NCI-H2196 (cell line): ENCODE data around the gene MS4A10.
"Not testable (repeated sequence)": the region's sequence is repeated elsewhere in the genome, so short reads cannot be mapped to it uniquely, and the experiment has no call there.

ENCODE experiments used
- DNase-seq: peaks from one replicate; lab custom pipeline; 2025; ENCODE audit not compliant: unreplicated experiment; lab: John Stamatoyannopoulos, UW

MS4A10 gene

DNA sequence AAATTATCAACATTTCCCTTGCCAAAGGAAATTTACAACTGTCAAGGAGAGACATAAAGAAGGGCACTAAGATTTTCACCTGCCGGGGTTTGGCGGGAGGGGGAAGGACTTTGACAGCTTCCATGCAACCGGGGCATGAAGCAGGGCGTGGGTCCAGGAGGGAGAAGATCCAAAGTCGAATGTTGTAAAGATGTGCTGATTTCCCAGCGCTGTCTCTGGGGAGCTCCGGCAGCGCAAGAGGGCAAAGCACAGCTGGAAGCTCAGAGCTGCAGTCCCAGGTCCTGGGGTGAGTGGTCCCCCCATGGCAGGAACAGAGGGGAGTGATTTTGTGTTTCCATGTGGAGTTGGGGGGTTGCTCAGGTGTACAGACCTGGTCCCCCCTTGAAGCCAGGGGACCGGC is at the start of gene MS4A10:
Gene MS4A10, plus strand, starts transcription at position 198 of the 400 bp plus-strand sequence. CDS start 5,003 bp downstream, outside the sequence.
- no peak for DNase-seq

DNA sequence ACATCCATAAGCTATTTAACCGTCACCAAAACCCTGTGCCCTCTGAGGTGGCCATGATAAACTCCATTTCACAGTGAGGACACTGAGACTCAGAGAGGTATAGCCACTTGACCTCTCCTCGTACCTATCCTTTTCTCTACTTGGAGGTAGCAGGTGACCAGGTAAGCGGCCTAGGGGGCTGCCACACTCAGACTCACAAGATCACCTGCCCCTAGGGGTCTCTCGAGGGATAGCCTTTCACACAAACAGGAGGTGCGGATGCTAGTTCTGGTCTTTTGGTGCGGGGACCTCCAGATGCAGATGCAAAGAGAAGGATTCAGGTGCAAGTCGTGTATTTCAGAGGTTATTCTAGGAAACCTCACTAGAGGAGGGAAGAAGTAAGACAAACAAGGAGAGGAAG is 46.0 kb upstream of the MS4A10 start:
- DNase-seq = no peak

DNA sequence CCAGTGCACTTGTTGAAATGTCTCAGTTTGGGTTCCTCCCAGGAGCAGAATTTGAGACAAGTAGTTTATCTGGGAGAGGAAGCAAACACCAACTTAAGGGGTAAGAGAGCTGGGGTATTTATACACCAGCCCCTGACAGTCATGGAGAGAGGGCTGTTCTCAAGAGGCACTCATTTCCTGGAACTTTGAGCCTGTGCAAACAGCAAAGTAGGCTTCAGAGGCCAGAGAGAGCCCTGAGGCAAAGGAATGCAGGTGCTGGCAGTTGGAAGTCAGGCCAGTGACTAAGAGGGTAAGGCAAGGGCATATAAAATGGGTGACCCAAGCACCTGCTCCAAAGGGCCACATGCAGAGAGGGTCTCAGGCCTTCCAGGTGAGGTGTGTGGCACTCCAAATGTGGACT is 44.6 kb upstream of the MS4A10 start:
- DNase-seq = no peak

DNA sequence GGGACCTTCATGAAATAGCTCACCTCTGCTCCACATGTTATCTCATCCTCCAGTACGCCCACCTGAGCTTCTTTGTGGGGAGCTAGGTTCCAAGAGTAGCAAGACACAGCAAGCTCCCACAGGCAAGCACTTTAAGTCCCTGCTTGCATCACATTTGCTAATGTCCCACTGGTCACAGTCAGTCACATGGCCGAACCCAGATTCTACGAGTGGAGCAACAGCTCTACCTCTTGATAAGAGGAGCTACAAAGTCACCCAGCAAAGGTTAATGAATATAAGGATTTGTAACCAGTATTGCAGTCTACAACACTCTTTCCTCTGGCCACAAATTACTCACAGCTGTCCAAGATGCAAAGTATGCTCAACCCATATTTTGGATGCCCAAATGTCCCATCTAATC is 43.7 kb upstream of the MS4A10 start:
- DNase-seq = no peak

DNA sequence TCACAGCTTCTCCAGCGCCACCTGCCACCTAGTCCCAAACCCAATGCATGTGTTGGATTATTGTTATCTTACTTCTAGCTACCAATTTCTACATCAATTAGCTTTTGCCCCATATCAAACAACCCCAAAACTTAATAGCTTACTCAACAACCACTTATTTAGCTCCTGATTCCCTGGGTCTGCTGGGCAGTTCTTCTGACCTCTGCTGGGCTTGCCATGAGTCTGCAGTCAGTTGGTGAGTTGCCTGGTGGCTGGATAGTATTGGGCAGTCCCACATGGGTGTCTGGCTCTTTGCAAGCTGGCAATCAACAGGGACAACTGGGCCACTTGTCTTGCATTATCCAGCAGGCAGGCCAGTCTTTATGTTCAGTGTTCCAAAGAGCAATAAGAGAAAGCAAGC is 42.1 kb upstream of the MS4A10 start:
- no peak for DNase-seq

DNA sequence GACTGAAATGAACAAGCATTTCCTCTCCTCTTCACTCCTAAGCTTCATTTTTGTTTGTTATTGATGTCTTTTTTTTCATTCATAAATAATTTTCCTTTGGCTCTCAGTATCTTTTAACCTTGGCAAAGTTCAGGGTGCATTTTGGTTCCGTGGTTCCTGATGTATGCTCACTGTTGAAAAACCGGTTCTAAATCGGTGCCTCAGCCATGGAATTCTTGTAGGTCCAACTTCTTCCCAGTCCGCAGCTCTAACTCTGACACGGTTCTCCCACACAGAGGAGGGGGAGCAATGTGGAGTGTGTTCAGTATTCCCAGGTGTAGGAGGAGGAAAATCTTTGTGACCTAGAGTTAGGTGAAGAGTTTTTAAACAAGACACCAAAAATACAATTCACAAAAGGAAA is 41.0 kb upstream of the MS4A10 start:
- no peak for DNase-seq

DNA sequence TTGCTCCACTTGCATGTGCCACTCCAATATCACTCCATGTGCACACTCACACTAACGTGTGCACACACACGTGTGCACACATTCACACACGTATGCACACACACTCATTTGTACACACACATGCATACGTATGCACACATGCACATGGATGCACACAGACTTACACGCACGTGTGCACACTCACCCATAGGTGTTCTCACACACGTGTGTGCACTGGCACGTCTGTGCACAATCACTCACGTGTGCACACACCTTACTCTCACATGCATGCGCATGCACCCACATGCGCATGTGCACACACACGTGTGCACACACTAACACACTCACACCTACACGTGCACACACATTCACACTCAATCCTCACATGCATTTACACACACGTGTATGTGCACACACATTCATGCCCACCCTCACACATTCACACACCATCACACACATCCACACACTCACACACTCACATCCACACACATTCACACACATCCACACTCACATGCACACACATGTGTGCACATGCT is 37.7 kb upstream of the MS4A10 start:
- no peak for DNase-seq

DNA sequence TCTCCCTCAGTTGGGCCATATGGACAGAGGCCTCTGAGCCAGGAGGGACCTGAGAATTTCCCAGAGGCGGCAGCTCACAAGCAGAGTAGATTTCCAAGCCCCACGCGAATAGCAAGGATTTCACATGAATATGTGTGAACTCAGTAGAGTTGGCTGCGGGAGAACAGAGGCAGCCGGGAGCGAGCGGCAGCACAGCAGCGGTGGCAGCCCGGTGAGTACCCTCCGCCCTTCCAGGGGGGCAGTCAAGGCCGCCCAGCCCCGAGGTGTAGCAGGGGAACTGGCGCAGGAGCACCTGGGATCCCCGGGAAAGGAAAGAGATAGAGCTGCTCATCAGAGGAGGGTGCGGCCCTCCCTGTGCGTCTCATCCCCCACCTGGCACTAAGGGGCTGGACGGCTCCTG is 36.9 kb upstream of the MS4A10 start:
- DNase-seq = no peak

DNA sequence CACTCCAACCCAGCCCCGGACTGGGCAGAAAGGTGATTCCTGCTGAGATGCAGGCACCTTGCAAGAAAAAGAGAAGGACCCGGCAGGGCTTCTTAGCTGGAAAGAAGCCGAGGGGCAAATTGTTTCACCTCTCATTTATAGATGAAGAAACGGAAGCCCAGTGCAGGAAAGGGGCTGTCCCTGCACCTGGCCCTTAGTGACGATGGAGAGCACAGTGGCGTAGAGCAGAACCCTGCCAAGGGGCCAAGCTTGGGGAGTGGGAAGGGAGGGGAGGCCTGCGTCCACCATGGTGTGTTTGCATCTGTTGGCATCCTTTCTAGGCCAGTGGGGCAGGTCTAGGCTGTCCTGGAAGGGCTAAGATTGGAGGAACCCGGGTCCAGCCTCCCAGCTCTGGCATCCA is 36.3 kb upstream of the MS4A10 start:
- DNase-seq = no peak

DNA sequence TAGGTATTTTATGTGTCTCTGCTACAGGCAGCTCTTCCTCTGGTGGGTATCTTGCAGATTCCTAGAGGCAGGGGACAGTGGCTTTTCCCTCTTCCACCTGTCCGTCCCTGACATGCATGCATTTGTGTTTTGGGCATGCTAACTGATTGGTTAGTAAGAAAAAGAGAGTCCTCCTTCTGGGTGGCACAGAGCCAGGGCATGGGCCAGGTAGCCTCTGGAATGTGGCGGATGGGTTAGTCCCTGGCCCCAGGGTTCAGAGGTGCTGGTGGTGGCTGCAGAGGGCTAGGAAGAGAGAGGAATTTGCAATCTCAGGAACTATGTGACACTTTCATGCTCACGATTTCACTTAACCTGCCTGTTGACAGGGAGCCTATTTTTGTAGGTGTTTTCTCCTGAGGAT is 34.2 kb upstream of the MS4A10 start:
- no peak for DNase-seq

DNA sequence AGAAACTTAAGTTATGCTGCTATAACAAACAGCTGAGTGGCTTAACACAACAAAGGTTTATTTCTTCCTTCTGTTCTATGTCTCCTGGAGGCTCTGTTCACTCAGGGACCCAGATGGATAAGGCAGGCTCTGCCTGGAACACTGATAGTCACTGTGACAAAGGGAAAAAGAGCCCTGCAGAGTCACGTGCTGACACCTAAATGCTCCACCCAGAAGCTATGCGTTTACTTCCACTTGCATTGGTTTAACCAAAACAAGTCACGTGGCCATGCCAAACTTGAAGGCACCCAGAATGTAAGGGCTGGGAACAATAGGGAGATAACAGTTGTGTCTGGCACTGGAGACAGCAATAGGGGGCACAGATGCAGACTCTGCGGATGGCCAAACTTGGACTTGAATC is 31.8 kb upstream of the MS4A10 start:
- no peak for DNase-seq

DNA sequence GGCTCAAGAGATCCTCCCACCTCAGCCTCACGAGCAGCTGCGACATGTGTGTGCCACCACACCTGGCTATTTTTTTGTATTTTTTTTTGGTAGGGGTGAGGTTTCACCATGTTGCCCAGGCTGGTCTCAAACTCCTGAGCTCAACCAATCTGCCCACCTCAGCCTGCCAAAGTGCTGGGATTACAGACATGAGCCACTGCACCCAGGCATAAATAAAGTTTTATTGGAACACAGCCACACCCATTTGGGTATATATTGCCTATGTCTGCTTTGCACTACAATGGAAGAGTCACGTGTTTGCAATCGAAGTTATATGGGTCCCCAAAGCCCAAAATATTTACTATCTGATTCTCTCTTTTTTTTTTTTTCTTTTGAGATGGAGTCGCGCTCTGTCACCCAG is 30.2 kb upstream of the MS4A10 start:
- DNase-seq = no peak

DNA sequence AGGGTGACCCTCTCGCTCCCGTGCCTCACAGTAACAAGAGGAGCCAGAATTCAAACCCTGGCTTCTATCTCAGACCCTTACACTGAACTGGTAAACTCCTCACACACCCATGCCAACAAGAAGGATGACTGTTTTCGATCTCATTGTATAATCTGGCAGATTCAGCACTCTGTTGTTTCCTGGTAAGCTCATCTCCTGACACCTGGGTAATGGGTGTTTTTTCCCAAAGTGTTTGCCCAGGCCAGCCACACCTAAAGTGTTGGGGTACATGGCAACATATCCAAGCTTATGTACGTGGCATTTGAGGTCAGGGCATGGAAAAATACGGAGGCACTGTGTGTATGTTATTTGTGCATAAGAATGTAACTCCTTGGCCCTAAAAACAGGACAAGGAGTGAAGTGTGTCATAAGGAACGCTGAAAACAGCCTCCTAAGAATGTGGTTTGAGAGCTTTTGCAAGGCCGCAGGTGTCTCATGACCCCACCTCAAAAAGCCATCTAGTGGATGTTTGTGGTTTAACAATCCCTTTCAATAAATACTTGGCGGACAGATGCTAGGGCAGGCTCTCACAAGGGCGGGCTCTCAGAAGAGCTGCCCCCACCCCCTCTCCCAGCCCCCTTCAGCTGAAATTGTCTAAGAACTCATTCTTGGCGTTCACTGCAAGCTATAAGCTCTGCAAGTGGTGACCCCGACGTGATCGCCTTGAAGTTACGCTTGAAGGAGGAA is 28.7 kb upstream of the MS4A10 start, which contains the start of gene MS4A15:
Gene MS4A15, plus strand, starts transcription at position 561 of the 726 bp plus-strand sequence. CDS start 6,867 bp downstream, outside the sequence.
- peak; percentile 5 for DNase-seq

DNA sequence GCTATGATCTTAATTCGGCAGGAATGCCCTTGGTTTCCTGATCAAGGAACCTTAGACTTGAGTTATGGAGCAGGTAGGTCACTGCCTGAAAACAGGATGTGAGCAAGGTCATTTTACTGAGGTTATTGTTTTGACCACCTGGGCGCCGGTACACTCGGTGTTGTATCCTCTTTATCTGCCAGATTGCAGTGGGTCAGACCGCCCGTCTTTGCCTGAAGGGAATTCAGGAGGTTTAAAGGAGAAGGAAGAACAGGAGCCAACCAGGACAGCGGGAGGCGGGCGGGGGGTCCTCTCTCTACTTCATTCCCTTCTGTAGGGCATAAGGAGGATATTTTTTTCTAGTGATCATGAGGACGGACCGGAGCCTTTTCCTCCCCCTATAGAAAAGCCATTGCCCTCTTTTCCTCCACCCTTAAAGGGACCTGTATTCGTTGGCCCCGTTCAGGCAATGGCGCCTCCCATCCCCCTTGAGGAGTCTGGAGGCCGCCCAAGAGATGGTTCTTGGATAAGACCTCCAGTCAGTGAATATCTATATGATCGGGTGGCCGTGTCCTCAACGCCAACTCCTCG is 27.8 kb upstream of the MS4A10 start:
- DNase-seq = no peak

DNA sequence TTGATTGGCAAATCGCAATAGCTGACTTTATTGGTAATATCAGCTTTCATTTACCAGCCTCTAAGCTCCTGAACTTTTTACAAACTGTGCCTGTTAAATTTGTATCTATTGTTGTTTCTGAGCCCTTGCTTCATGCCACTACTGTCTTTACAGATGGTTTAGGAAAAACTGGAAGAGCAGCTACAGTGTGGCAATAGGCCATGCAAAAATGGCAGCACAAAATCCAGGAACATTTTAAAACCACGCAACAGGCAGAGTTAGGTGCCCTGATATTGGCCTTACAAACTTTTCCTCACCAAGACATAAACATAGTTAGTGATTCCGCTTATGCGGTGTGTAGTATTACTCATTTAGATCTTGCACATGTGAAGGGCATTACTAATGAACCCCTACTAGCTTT is 26.5 kb upstream of the MS4A10 start:
- DNase-seq = not testable (repeated sequence)

DNA sequence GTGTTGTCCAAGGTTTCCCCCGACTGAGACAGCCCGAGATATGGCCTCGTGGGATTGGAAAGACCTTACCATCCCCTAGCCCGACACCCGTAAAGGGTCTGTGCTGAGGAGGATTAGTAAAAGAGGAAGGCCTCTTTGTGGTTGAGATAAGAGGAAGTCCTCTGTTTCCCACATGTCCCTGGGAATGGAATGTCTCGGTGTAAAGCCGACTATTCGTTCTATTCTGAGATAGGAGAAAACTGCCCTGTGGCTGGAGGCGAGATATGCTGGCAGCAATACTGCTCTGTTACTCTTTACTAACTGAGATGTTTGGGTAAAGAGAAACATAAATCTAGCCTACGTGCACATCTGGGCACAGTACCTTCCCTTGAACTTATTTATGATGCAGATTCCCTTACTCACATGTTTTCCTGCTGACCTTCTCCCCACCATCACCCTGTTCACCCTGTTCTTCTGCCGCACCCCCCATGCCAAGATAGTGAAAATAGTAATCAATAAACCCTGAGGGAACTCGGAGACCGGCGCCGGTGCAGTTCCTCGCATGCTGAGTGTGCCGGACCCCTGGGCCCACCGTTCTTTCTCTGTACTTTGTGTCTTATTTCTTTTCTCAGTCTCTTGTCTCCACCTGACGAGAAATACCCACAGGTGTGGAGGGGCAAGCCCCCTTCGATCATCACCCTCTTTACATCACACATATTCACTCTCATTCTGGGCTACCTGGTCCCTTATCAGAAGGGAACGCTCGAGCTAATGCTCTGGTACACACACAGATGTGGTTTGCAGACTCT is 25.5 kb upstream of the MS4A10 start:
- DNase-seq = not testable (repeated sequence)

DNA sequence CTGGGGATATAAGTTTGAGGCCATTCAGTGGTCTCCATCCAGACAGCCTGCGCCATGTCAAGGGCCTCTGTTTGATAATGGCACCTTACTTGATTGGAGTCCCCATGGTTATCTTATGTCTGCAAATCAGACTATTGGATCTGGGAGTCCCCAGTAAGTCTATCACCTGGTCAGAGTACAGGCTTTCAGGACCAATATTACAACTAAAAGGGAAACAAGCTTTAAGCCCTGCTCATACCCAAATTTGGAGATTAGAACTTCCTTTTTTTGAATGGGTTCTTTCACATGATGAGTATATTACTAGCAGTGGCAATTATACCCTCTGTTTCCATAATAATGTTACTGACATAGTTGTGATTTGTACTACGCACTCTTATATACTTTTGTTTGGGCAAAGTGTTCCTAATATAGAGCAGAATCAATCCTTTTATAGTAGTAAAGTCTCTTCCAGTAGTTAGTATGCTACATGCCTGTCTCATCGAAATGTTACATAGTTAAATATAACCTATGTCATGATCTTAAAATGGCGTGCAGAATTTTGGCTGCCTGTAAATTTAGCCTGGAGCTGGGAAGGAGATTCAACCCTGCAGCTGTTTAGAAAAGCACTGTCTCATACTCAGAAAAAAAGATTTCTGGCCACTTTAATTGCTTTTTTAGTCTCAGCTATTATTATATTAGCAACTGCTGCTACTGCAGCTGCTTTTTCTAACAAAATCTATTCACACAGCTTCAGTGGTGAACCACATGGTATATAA is 23.5 kb upstream of the MS4A10 start:
- no peak for DNase-seq

DNA sequence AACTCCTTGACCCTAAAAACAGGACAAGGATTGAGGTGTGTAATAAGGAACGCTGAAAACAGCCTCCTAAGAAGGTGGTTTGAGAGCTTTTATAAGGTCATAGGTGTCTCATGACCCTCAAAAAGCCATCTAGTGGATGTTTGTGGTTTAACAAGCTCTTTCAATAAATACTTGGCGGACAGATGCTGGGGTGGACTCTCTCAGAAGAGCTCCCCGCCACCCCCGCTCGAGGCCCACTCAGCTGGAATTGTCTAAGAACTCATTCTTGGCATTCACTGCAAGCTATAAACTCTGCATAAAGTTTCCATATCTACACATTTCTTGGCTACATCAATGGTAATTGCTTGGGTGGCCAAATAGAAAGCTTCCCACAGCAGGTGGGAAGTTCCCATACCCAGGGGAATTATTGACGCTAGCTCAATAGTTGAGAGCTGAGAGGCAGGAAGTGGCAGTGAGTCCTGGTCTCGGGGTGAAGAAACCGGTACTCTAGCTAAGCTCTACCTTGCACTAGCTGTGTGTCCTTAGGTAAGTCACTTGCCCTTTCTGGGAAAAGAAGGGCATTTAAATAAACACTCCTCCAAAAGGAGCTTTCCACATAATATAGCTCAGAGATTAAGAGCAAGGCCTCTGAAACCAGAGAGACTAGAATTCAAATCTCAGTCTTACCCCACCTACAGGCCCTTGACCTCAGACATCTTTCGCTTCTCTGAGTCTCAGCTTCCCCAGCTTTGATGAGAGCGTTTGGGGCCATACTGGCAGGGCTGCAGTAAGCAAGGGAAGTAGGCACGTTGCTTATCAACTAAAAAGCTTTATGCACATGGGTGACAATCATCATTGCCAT is 22.1 kb upstream of the MS4A10 start:
- DNase-seq = peak; percentile 31

DNA sequence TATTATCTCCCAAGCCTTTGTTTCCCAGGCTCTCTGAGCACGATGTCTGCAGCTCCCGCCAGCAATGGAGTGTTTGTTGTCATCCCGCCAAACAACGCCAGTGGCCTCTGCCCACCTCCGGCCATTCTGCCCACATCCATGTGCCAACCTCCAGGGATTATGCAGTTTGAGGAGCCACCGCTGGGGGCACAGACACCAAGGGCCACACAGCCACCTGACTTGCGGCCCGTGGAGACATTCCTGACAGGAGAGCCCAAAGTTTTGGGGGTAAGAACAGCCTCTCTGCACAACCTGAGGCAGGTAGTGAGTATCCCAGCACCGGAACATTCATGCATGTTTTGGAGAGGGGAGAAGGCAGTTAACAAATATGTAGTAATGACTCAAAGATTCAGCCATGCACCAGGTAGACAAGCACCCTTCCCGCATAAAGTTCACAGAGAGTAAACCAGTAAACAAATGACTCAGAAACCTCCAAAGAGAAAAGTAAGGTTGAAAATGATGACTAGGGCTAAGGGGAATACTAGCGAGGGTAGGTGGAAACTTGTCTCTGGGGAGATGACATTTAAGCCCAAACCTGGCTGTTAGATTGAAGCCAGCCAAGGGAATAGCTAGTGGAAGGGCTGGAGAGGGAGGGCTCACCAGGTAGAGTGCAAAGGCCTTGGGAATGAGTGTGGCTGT is 21.3 kb upstream of the MS4A10 start:
- no peak for DNase-seq

DNA sequence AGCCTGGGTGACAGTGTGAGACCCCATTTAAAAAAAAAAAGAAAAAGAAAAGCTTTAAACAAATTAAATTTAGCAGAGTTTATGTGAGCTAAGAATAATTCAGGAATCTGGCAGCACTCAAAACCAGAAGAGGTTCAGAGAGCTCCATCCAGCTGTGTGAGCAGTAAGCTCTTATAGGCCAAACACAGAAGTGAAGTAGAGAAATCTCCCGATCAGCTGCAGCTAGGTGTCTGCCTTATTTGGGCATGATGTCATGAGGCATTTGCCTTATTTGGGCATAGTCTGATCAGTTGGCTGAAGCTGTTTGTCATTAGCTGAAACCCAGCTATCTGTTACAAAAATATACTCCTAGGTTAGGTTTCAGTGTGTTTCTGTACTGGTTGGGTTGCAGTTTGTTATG is 20.3 kb upstream of the MS4A10 start:
- DNase-seq = peak; percentile 24
